ENCODE results near the gene DAGLB. TPM values are rescaled to one million over a fixed set of nuclear protein-coding genes. Genes with fewer than 3 reads are reported as not detected.

Gene DAGLB
- total RNA-seq, 2 donors from 2014 or later, result 9.7 to 20.4 TPM

- H3K4me1 ChIP-seq (replicated peaks), result no peaks in the 10 kb centered on the region
- DNase-seq (ENCODE audit: low spot score), result no peak
- no peak overlapping the region for H3K4me3 ChIP-seq
- 89% methylated on average over 10 of the region's 10 CpGs for WGBS
- TF ChIP-seq POLR2A (IDR thresholded peaks at IDR 0.05) (no peak), POLR2AphosphoS5 (IDR thresholded peaks at IDR 0.05) (no peak), CTCF (IDR thresholded peaks at IDR 0.05) (no peak)
- no peak overlapping the region for H3K27ac ChIP-seq
- H3K27me3 ChIP-seq (replicated peaks; ENCODE audit: insufficient read depth), result no peaks in the 10 kb centered on the region
- intact Hi-C loops (cut with DNase I), result no loop called here
- H3K9me3 ChIP-seq, result no peaks in the 10 kb centered on the region
- peaks cover 0 to 14% of the 10 kb centered on the region in 2 donors for H3K36me3 ChIP-seq
Measured at GRCh38 chr7:6413637-6414036, 34.1 kb downstream of the DAGLB start.

GRCh38 chr7:6409944-6410693 lies 37.6 kb downstream of the DAGLB start:
- peaks cover 0 to 25% of the 10 kb centered on the region in 2 donors for H3K36me3 ChIP-seq
- TF ChIP-seq POLR2AphosphoS5 (IDR thresholded peaks at IDR 0.05) (no peak), CTCF (IDR thresholded peaks at IDR 0.05) (no peak), POLR2A (IDR thresholded peaks at IDR 0.05) (no peak)
- intact Hi-C loops (cut with DNase I), result no loop called here
- DNase-seq (ENCODE audit: low spot score), result no peak
- H3K27ac ChIP-seq, result no peak overlapping the region
- no peaks in the 10 kb centered on the region for H3K27me3 ChIP-seq (replicated peaks; ENCODE audit: insufficient read depth)
- no peak overlapping the region for H3K4me3 ChIP-seq
- no peaks in the 10 kb centered on the region for H3K9me3 ChIP-seq
- H3K4me1 ChIP-seq (replicated peaks), result no peaks in the 10 kb centered on the region
- 93% methylated on average over 34 of the region's 34 CpGs for WGBS

- no peak for DNase-seq (ENCODE audit: low spot score)
- 91% methylated on average over 14 of the region's 14 CpGs for WGBS
Measured at GRCh38 chr7:6409091-6409490, 38.7 kb downstream of the DAGLB start.

GRCh38 chr7:6407434-6407833 lies 40.3 kb downstream of the DAGLB start:
- DNase-seq (ENCODE audit: low spot score), result no peak
- no peaks in the 10 kb centered on the region for H3K9me3 ChIP-seq
- no peak overlapping the region for H3K4me3 ChIP-seq
- H3K36me3 ChIP-seq, result peaks cover 0 to 25% of the 10 kb centered on the region in 2 donors
- TF ChIP-seq POLR2AphosphoS5 (IDR thresholded peaks at IDR 0.05), result no peak
- no peak for TF ChIP-seq POLR2A (IDR thresholded peaks at IDR 0.05)
- no peak for TF ChIP-seq CTCF (IDR thresholded peaks at IDR 0.05)
- intact Hi-C loops (cut with DNase I), result no loop called here
- H3K27me3 ChIP-seq (replicated peaks; ENCODE audit: insufficient read depth), result no peaks in the 10 kb centered on the region
- H3K27ac ChIP-seq, result no peak overlapping the region
- WGBS, result 95% methylated on average over 4 of the region's 4 CpGs
- peaks cover 9% of the 10 kb centered on the region for H3K4me1 ChIP-seq (replicated peaks)

More at GRCh38 chr7:6409091-6409490, 38.7 kb downstream of the DAGLB start:
- intact Hi-C loops (cut with DNase I), result no loop called here
- Histone ChIP-seq H3K9me3 (no peaks in the 10 kb centered on the region), H3K4me3 (no peak overlapping the region), H3K4me1 (replicated peaks) (no peaks in the 10 kb centered on the region), H3K36me3 (peaks cover 0 to 25% of the 10 kb centered on the region in 2 donors), H3K27me3 (replicated peaks; ENCODE audit: insufficient read depth) (no peaks in the 10 kb centered on the region), H3K27ac (no peak overlapping the region)
- TF ChIP-seq POLR2AphosphoS5 (IDR thresholded peaks at IDR 0.05) (no peak), POLR2A (IDR thresholded peaks at IDR 0.05) (no peak), CTCF (IDR thresholded peaks at IDR 0.05) (no peak)

- 94% methylated on average over 5 of the region's 5 CpGs for WGBS
- intact Hi-C loops (cut with DNase I), result no loop called here
- no peaks in the 10 kb centered on the region for H3K9me3 ChIP-seq
- H3K4me1 ChIP-seq (replicated peaks), result peaks cover 9% of the 10 kb centered on the region
- no peak overlapping the region for H3K27ac ChIP-seq
- H3K36me3 ChIP-seq, result peaks cover 0 to 25% of the 10 kb centered on the region in 2 donors
- no peak for DNase-seq (ENCODE audit: low spot score)
- TF ChIP-seq POLR2A (IDR thresholded peaks at IDR 0.05), result no peak
- no peak for TF ChIP-seq CTCF (IDR thresholded peaks at IDR 0.05)
- no peak for TF ChIP-seq POLR2AphosphoS5 (IDR thresholded peaks at IDR 0.05)
- no peaks in the 10 kb centered on the region for H3K27me3 ChIP-seq (replicated peaks; ENCODE audit: insufficient read depth)
- no peak overlapping the region for H3K4me3 ChIP-seq
Measured at GRCh38 chr7:6406121-6406520, 41.6 kb downstream of the DAGLB start.

Measured in prostate gland (tissue), 2 donors.